Panc1 (cell line): ENCODE data around the gene SLC45A1.

ENCODE experiments used
- POLR2AphosphoS5 ChIP-seq: IDR thresholded peaks from 2 replicates; pipeline ENCODE4 v1.6.1; 2012; ENCODE audit warnings: mild to moderate bottlenecking, low read depth, low read length, moderate library complexity
- REST ChIP-seq, 2 experiments: IDR thresholded peaks; 2 replicates each; pipeline ENCODE4 v1.6.1; 2011 to 2012; ENCODE audit warnings: low read depth in 2 of 2, control low read depth in 1 of 2, low read length in 1 of 2, mild to moderate bottlenecking in 1 of 2, moderate library complexity in 1 of 2; ENCODE audit not compliant: insufficient read depth in 1 of 2
- SIN3A ChIP-seq: IDR thresholded peaks from 2 replicates; pipeline ENCODE4 v1.6.1; 2012; ENCODE audit warnings: low read depth, mild to moderate bottlenecking, low read length, moderate library complexity, borderline replicate concordance; ENCODE audit not compliant: insufficient read depth
- TCF7L2 ChIP-seq: IDR thresholded peaks from 2 replicates; pipeline ENCODE4 v1.6.1; 2011; ENCODE audit warnings: mild to moderate bottlenecking, low read depth, low read length, inconsistent platforms
- TF ChIP-seq, protein P1 (sequence below): fragments of 450-650 bp; IDR thresholded peaks from 2 replicates; pipeline ENCODE4 v1.5.1; 2017; ENCODE audit warnings: mild to moderate bottlenecking

DNA sequence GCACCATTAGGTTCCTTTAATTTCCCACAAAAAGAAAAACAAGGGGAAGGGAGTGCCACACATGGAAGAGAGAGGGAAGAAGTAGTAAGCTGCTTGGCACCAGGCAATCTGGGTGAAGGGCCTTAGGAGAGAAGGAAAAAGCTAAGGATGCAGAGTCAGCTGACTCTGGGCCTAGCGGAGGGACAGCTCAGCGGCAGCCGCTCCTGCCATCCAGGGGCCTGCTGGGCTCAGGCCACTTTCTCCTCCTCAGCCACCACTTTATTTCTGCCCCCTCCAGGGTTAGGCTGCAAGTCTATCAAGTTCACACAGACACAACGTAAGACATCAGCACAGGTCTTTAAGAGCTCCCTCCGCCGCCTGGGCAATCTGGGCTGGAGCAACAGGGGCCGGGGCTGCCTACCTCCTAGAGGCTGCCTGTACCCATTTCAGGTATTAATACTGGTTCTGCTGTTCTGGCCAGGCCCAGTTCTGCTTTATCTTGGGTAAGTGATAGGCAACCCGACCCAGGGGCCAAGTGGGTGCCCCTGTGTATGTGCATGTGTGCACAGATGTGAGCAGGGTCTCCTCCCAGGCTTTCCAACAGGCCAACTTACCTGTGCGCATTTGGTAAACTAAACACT is 53.6 kb downstream of the SLC45A1 start:
- TF ChIP-seq, protein P1, sequence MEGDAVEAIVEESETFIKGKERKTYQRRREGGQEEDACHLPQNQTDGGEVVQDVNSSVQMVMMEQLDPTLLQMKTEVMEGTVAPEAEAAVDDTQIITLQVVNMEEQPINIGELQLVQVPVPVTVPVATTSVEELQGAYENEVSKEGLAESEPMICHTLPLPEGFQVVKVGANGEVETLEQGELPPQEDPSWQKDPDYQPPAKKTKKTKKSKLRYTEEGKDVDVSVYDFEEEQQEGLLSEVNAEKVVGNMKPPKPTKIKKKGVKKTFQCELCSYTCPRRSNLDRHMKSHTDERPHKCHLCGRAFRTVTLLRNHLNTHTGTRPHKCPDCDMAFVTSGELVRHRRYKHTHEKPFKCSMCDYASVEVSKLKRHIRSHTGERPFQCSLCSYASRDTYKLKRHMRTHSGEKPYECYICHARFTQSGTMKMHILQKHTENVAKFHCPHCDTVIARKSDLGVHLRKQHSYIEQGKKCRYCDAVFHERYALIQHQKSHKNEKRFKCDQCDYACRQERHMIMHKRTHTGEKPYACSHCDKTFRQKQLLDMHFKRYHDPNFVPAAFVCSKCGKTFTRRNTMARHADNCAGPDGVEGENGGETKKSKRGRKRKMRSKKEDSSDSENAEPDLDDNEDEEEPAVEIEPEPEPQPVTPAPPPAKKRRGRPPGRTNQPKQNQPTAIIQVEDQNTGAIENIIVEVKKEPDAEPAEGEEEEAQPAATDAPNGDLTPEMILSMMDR: no peak
- TF ChIP-seq SIN3A (no peak), POLR2AphosphoS5 (no peak), REST (IDR thresholded peaks at IDR 0.05; ENCODE audit: insufficient read depth in 1 of 2, low read depth in 2 of 2, low read length in 1 of 2) (no peak), TCF7L2 (no peak)
